GM21723 (cell line): ENCODE measurements around the gene ALDOC.

Experiments used
- ATAC-seq: cut with Tn5 transposase; IDR thresholded peaks from one replicate; pipeline ENCODE4 v1.9.1; 2021; ENCODE audit warnings: mild to moderate bottlenecking, moderate library complexity; ENCODE audit not compliant: unreplicated experiment

Gene ALDOC

DNA sequence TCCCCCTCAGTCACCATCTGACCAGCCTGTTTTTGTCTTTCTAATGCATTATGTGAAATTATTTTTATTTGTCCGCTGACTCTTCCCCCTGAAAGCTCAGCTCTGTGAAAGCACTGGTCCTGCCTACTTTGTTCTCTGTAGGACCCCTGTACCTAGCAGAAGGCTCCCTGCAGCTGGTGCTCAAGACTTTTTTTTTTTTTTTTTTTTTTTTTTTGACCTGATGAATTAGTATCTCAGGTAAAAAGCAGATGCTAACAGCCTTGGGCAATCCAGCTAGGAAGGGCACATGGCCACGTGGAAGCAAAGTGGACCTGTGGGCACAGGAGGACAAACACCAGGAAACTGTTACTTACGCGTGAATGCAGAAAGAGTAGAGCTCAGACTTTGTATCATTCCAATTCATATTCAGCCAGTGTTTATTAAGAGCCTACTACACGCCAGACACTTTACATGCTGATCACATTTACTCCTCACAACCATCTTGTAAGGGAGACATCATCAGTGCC lies 23.6 kb downstream of the ALDOC start:
- ATAC-seq = no peak

DNA sequence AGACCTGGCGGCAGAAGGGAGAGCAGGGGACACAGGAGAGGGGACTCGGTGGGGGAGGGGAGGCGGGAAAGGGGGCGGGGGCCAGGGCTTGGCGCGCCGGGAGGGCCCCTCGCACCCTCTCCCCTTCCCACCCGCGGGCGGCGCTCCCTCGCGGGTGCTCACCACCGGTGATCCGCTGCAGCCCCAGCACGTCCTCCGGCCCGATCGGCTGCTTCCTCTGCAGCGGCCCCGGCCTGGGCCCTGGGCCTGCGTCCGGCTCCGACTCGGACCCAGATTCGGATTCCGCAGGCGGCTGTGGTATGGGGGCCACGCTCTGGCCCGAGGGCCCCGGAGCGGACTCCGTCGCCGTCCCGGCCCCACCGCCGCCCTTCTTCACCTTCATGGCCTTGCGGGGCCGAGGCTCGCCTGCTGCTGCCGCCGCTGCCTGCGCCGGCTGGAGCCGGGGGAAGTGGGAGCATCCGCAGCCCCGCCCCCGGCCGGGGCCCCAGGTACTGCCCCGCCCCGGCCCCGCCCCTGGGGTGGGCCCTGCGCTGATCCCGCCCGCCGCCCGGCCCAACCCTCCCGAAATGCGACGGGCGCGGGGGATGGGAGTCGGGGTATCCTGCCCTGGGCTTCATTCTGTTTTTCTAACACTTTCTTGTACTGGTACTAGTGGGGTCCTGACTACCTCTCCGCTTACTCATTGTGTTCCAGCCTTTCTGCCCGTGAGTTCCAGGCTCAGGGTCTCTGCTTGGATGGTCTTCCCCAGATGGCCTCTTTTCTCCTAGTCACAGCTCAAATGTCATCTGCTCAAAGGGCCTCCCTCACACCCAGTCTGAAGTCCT lies 24.3 kb downstream of the ALDOC start, which contains the start of gene UNC119:
Gene UNC119, minus strand, starts transcription at position 449 of the 824 bp plus-strand sequence. Its CDS starts 67 bp downstream, at position 382.
- peak; percentile 56 for ATAC-seq

DNA sequence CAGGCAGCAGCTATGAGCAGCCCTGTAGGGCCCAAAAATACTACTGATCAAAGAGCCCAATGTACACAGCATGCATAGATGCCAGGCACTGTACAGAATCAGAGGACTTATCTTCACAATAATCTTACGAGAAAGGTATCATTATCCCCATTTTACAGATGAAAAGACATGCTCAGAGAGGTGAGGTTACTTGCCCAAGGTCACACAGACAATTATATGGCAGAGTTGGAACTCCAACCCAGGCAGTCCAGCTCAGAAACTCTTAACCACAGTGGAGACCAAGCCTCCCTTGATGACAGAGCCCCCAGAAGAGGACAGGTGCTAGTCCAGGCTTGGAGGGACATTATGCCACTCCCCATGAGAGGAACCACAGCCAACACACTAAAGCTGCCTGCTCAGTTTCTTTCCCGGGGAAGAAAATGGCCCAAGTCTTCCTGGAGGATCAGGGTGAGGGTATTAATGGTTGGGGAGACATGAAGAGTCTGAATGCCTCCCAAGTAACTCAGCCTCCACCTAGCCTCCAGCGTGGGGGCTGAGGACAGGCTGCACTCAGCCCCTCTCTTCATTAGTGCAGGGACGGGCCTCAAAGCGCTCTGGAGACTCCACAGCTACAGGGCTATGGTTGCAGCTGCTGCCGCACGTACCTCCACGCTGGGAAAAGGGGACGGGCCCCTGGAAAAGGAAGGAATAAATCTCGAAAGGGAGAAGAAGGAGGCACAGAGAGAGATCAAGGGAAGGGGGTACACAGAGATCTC lies 25.1 kb downstream of the ALDOC start:
- no peak for ATAC-seq

DNA sequence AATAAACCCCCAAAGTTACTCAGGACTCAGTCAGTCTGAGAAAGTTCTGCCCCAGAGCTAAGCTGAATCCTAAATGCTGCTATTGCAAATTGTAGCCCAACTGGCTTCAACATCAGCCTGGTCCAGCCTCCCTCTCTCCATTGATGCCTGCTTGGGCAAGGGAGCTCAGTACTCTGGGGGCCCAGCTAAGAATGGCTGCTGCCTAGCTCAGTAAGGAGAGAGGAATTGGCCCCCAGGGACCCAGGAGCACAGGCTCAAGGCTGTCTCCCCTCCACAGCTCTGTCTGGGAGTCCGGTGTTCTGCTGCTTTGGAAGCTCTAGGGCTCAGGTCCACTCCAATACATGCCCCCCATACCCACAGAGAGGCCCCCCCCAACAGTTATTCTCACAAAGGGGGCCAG lies 25.8 kb downstream of the ALDOC start:
- ATAC-seq = no peak

DNA sequence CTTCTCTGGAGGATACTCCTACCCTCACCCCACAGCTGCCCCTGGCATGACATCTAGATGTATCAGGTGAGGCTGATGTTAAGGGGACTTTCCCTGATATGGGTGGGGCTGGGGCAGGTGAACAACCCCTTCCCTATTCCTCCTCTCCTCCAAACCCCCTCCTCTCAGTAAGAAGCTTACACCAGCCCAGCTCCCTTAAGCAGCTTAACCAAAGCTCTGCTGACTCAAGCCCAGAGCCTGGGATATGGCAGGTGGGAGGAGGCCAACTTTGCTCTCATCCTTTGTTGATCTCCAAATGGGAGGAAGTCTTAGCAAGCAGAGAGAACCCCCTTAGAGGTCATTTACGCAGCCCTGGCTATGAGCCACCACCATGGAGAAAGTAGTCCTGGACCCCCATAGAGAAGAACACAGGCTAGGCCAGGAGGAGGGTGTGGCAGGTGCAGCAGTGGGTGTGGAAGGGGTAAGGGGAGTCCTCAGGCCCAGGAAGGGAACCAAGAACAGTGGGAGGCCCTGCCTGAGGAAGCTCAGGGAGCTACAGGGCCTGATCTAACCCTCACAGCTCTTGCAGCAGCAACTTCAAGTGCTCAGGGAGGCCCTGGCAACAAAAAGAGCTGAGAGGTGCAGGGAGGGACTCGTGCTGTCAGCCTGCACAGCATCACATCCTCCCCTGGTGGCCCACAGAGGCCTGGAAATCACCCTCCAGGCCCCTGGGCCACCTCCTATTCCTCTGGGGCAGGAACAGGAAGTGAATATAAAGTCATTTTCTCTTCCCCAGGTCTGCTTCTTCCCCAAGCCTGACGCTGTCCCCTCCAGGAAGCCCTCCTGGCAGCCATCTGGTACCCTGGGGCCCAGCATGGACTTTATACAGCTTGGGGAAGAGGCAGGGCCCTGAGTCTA lies 27.2 kb downstream of the ALDOC start:
- no peak for ATAC-seq

DNA sequence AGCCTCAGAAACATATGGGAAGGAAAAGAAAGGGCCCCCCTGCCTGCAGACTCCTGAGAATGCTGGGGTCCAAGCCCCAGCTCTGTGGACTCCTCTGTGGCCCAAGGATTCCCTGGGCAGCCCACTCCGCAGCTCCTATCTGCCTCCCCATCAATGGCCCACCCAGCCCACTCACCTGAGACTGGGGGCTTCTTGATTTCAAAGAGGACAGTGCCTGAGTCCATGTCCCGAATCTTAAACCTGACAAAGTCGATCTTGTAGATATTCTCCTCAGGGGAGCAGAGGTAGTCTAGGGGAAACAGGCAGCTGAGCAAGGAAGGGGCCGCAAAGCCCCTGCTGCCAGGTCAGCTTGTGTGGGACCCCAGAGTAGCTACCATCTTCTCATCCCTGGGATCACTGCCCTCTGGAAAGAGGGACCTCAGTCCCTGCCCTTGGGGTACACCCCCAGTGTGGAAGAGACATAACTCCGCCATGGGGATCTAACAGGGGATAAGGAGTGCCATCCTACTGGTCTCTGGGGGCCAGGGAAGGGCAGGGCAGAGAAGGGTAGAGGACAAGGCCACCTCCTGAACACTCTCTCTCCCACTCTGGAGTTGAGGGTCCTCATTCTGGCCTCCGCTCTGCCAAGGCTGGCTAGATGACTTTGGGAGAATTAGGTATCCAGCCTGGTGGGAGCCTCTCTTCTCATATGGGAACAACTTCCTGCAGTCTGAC lies 28.1 kb downstream of the ALDOC start:
- ATAC-seq = no peak

DNA sequence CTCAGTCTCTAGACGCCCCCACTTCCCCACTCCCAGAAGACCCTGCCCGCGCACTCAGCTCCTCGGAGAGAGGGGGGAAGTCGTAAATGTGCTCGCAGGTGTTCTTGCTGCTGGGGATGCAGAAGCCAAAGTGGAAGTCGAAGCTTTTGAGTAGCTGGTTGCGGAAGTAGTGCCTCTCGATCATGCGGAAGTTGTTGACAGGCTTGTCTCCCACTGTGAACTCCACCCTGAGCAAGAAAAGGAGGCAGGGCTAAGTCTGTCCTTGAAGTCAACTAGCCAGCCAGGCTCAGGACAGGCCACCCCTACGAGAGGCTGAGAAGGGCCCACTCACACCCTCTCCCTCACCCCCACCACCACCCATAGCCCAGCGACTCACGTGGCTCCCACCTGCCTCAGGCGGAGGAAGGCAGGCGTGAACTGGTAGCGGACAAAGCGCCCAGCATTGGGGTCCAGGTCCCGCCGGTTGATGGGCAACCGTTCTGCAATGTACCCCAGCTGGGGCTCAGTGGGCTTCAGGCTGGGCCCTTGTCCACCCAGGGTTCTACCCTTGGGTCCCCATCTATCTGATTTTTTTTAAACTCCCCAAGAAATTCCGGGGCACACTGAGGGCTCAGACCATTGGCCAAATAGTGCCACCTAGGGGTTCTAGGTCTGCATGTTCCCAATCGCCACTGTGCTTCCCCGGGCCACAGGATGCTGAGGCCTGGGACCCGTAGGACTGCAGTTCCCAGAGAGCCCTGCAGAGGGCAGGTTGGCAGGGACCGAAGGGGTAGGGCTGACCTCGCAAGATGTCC lies 28.9 kb downstream of the ALDOC start:
- ATAC-seq = peak; percentile 41

DNA sequence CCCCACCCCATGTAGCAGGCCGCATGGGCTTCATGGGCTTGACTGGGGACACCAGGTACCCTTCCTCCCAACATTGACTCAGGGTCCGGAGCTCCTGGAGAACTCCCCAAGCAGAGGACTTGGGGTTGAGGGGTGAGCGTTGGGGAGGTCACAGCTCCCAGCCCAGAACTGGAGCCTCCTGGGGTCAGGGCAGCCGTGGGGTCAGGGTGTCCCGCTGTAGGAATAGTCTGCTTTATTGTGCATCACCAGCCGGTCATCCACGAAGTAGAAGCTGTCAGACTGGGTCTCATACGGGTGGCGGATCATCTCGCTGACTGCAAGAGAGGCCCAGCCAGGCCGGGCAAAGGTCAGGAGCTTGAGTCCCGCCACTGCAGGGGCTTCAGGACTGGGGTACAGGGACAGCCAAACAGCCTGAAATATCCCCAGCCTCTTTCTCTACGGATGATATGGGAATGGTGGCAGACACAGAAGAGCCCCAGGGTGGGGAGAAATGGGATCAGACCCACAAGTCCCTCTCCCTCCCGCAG lies 29.5 kb downstream of the ALDOC start:
- no peak for ATAC-seq

DNA sequence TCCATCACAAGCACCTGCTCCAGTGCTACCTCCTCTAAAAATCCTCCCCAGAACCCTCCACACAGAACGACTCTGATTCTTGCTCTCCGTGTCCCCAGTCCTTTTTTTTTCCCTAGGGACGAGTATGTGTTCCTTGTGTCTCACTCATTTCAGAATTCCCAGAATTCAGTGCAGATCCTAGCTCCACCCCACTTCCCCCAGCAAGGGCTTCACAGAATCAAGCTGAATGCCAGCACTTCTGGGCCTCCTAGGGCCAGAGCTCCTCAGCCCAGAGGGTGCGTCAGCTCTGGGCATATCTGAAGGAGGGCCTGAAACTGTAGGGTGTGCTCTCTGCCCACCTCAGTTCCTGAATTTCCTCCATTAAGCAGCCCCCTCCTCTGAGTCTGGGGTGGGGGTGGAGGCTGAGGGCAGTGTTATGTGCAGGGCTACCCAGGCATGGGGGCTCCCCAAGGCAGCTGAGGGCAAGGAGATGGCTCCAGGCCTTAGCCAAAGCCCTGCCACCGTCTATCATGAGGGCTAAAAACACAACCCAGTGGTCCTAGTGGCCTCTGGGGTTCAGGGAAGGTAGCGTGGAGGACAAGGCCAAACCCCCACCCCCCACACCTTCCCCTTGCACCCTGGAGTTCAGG lies 30.8 kb downstream of the ALDOC start:
- ATAC-seq = no peak

DNA sequence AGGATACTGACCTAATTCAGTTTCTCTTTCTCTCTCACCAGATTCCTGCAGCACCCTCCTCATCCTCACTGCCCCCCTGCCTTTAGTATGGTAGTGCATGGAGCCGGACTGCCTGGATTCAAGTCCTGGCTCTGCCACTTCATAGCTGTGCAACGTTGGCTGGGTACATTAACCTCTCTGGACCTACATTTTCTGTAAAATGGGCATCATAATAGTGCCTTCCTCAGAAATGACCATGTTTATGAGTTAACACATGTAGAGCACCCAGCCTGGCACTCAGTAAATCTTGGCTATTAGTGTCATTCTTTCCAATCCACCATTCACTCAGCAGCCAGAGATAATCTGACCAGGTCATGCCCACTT lies 31.6 kb downstream of the ALDOC start:
- no peak for ATAC-seq

DNA sequence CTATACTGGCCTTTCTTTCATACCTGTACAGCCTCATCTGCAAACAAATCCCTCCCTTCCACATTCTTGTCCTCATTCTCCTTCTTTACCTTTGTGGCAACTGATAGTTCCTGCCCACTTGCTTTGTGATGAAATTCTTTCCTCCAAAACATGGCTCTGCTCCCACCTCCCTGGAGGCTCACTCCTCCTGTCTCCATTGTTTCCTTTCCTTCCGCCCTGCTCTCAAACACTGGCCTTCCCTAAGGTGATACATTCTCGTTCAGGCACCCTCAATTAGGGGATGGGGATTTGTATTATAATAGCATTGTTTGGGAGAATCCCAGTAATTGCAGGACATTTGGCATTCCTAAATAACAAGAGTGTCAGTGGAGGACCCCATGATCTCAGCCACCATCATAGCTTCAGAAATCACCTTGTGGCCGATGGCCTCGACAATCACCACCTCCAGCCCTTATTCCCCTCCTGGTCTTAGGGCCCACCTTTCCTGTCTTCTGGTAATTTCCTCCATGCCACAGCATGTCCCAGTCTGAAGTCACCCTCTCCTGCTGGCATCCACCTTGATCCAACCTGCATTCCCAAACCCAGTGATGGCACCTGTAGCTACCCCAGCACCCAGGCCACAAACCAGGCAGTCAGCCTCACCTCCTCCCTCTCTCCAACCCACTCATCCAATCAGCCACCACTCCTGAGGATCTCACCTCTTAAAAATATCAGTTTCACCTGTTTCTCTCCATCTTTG lies 32.1 kb downstream of the ALDOC start:
- ATAC-seq = no peak

DNA sequence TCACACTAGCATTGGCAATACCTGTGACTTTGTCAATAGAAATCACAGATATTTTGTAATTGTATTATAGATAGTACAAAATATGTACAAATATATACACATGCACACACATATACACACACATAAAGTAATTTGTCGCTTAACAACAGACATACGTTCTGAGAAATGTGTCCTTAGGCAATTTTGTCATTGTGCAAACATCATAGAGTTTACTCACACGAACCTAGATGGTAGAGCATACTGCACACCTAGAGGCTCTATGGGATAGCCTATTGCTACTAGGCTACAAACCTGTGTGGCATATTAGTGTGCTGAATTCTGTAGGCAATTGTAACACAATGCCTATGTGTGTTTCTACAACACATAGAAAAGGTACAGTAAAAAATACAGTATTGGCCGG lies 35.3 kb downstream of the ALDOC start:
- no peak for ATAC-seq

DNA sequence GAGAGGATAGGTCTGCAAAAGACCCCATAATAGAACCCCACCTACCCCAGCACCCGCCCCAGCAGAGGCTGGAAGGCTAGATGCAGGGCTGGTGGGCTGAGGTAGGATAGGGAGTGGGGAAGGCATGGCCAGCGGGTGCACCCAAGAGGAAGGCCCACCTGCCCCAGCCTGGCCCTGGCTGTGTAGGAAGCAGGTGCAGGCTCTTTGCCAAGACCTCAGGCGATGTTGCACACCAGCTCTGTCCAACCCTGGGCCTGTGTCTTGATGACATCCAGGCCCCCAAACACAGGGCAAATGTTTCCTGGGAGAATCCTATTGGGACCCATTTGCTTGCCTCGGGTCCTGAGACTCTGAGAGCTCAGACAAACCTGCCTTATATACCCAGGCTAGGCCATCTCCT lies 36.5 kb downstream of the ALDOC start:
- ATAC-seq = no peak

DNA sequence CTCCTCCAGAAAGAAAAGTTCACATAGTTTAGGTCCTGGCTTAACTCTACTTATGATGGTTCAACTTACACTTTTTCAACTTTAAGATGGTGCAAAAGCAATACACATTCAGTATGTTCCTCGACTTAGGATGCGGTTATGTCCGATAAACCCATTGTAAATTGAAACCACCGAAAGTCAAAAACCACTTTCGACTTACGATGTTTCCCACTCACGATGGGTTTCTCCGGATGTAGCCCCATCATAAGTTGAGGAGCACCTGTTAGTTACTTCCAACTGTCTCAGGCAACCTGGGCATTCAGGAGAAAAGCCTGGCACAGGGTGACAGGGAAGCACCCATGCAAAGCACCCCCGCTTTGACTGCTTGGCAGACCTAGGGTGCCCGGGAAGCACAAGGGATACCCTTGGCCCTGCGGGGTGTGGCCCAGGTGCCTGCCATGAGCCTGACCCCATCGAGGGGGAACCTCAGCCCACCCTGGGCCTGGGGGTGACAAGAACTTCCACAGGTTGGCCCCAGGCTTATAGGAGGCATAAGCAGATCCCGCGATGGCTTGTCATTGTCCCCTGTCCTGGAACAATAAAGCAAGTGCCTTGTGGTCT lies 38.3 kb downstream of the ALDOC start:
- ATAC-seq = no peak

DNA sequence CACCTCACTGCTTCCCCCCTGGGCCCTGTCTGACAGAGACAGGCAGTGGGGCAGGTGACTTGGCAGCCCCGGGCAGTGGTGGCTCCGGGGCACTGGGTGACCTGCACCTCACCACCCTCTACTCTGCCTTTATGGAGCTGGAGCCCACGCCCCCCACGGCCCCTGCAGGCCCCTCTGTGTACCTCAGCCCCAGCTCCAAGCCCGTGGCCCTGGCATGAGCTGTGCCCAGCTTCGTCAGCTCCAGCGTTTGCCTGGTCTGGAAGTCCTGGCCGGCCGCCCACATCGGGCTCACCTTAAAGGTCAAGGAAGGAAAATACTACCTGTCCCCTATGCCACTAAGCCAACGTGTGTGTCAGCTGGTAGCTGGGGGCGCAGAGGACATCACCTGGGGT lies 39.5 kb downstream of the ALDOC start:
- ATAC-seq = no peak

DNA sequence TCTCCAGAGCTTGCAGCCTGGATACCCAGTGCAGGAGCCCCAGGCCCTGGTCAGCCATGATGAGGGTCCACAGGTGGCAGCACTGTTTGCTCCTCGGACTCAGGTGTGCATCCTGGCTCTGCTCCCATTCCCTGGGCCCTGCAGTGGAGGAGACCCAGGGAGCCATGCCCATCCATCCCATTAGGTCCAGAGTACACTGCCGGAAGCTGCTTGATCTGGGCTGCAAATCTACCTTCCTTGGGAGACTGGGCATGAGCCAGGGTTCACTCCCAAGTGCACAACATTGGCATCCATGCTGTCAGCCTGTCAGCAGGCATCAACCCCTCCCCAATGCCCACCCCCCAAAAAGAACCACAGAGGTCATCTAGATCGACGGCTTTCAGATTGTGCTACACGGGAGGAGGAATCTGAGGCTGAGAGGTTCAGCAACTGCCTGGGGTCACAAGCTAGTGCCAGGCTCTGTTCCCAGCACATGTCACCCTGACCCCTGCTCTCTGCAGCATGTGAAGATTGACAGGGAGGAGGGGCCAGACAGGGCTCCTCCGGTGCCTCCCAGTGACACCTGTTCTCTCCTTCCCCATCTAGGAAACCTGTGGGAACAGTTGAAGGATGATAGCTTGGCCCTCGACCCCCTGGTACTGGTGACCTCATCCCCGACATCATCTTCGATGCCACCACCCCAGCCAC lies 40.0 kb downstream of the ALDOC start:
- ATAC-seq = no peak

DNA sequence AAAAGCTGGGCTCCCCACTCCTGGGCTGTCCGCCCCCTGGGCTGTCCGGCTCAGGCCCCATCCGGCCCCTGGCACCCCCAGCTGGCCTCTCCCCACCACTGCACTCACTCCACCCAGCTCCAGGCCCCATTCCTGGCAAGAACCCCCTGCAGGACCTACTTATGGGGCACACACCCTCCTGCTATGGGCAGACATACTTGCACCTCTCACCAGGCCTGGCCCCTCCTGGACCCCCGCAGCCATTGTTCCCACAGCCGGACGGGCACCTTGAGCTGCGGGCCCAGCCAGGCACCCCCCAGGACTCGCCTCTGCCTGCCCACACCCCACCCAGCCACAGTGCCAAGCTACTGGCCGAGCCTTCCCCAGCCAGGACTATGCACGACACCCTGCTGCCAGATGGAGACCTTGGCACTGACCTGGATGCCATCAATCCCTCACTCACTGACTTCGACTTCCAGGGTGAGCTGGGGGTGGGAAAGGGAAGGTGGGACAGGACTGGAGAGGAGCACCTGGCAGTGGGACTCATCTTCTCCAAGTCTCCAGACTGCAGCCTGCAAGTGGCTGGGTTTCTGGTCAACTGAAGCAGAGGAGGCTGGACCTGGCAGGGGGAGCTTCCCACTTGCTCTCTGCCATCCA lies 41.8 kb downstream of the ALDOC start:
- no peak for ATAC-seq
